ENCODE results near the gene CMKLR1.

DNA sequence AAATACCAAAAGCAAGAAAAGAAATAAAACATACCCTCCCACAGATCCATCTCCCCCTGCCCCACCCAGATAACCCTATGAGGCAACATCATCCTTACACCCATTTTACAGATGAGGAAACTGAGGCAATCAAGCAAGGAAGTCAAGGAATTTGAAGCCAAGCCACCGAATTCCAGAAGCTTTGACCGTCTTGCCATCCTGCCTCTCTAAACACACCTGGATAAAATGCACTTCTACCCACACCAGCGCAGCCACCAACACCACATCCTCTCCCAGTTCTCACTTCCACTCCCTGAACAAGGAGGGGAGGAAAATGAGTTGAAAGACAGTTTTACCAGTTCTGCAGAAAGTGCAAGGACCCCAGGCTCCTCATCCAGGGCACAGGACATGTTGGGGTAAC is 13.6 kb downstream of the CMKLR1 start:
- TF ChIP-seq, protein P1, sequence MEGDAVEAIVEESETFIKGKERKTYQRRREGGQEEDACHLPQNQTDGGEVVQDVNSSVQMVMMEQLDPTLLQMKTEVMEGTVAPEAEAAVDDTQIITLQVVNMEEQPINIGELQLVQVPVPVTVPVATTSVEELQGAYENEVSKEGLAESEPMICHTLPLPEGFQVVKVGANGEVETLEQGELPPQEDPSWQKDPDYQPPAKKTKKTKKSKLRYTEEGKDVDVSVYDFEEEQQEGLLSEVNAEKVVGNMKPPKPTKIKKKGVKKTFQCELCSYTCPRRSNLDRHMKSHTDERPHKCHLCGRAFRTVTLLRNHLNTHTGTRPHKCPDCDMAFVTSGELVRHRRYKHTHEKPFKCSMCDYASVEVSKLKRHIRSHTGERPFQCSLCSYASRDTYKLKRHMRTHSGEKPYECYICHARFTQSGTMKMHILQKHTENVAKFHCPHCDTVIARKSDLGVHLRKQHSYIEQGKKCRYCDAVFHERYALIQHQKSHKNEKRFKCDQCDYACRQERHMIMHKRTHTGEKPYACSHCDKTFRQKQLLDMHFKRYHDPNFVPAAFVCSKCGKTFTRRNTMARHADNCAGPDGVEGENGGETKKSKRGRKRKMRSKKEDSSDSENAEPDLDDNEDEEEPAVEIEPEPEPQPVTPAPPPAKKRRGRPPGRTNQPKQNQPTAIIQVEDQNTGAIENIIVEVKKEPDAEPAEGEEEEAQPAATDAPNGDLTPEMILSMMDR (IDR thresholded peaks at IDR 0.05), result no peak
- TF ChIP-seq EZH2 (IDR thresholded peaks at IDR 0.05; ENCODE audit: borderline replicate concordance, insufficient read depth, low read depth, low read length, poor library complexity, severe bottlenecking), result no peak

All from B cell (primary cell).